Measurements from ENCODE around the gene C17orf67. TPM values are rescaled to one million over a fixed set of nuclear protein-coding genes. Genes with fewer than 3 reads are reported as not detected.

Gene C17orf67
- total RNA-seq, 1 donor from 2014 or later, result 1.1 TPM

GRCh38 chr17:56834380-56835263 lies 902 bp upstream of the C17orf67 start:
- intact Hi-C loops (cut with micrococcal nuclease), result no loop called here
- peak; percentile 21 for ATAC-seq
- peak; percentile 64 for DNase-seq

- ATAC-seq (peak; percentile 43), DNase-seq (peak; percentile 74)
- intact Hi-C loops (cut with micrococcal nuclease), result no loop called here
These were observed 487 bp downstream of the C17orf67 start for GRCh38 chr17:56833057-56833808.

- no peak for DNase-seq
- no peak for ATAC-seq
- intact Hi-C loops (cut with micrococcal nuclease), result no loop called here
These were observed 1.3 kb downstream of the C17orf67 start for GRCh38 chr17:56832446-56832845.

GRCh38 chr17:56831369-56832095 lies 2.2 kb downstream of the C17orf67 start:
- DNase-seq (no peak), ATAC-seq (no peak)
- intact Hi-C loops (cut with micrococcal nuclease), result no loop called here

GRCh38 chr17:56830726-56831368 lies 2.9 kb downstream of the C17orf67 start:
- intact Hi-C loops (cut with micrococcal nuclease), result no loop called here
- ATAC-seq (no peak), DNase-seq (no peak)

GRCh38 chr17:56826611-56827414 lies 6.9 kb downstream of the C17orf67 start:
- ATAC-seq (no peak), DNase-seq (no peak)
- intact Hi-C loops (cut with micrococcal nuclease), result no loop called here

- ATAC-seq, result no peak
- intact Hi-C loops (cut with micrococcal nuclease), result no loop called here
- no peak for DNase-seq
These were observed 9.2 kb downstream of the C17orf67 start for GRCh38 chr17:56824503-56824902.

- DNase-seq (no peak), ATAC-seq (no peak)
- intact Hi-C loops (cut with micrococcal nuclease), result loop anchor here (2.0 kb wide), 1 partner anchor 117 kb away; no protein-coding TSS in a partner anchor
These were observed 9.9 kb downstream of the C17orf67 start for GRCh38 chr17:56823848-56824247.

- intact Hi-C loops (cut with micrococcal nuclease), result loop anchor here (2.0 kb wide), 1 partner anchor 118 kb away; no protein-coding TSS in a partner anchor
- ATAC-seq (peak; percentile 72), DNase-seq (no peak)
These were observed 11.0 kb downstream of the C17orf67 start for GRCh38 chr17:56822725-56823124.

GRCh38 chr17:56821847-56822534 lies 11.7 kb downstream of the C17orf67 start:
- no peak for DNase-seq
- intact Hi-C loops (cut with micrococcal nuclease), result loop anchor here (2.0 kb wide), 1 partner anchor 119 kb away; no protein-coding TSS in a partner anchor
- ATAC-seq, result no peak

GRCh38 chr17:56820207-56820606 lies 13.5 kb downstream of the C17orf67 start:
- DNase-seq (no peak), ATAC-seq (no peak)
- intact Hi-C loops (cut with micrococcal nuclease), result no loop called here

GRCh38 chr17:56819431-56820145 lies 14.1 kb downstream of the C17orf67 start:
- ATAC-seq (peak; percentile 82), DNase-seq (no peak)
- intact Hi-C loops (cut with micrococcal nuclease), result no loop called here

- no peak for ATAC-seq
- intact Hi-C loops (cut with micrococcal nuclease), result no loop called here
These were observed 14.7 kb downstream of the C17orf67 start for GRCh38 chr17:56819030-56819429.

GRCh38 chr17:56817066-56817465 lies 16.7 kb downstream of the C17orf67 start:
- DNase-seq (no peak), ATAC-seq (no peak)
- intact Hi-C loops (cut with micrococcal nuclease), result no loop called here

More at GRCh38 chr17:56819030-56819429, 14.7 kb downstream of the C17orf67 start:
- DNase-seq, result no peak

- ATAC-seq, result no peak
- intact Hi-C loops (cut with micrococcal nuclease), result no loop called here
These were observed 18.0 kb downstream of the C17orf67 start for GRCh38 chr17:56815711-56816110.

GRCh38 chr17:56812901-56813388 lies 20.8 kb downstream of the C17orf67 start:
- intact Hi-C loops (cut with micrococcal nuclease), result no loop called here
- no peak for DNase-seq
- no peak for ATAC-seq

More at GRCh38 chr17:56815711-56816110, 18.0 kb downstream of the C17orf67 start:
- no peak for DNase-seq

Data from left ventricle myocardium superior (tissue), 1 donor.